ENCODE measurements around the gene DIP2A.
"Not testable (repeated sequence)": the region's sequence is repeated elsewhere in the genome, so short reads cannot be mapped to it uniquely, and the experiment has no call there.

Gene DIP2A

DNA sequence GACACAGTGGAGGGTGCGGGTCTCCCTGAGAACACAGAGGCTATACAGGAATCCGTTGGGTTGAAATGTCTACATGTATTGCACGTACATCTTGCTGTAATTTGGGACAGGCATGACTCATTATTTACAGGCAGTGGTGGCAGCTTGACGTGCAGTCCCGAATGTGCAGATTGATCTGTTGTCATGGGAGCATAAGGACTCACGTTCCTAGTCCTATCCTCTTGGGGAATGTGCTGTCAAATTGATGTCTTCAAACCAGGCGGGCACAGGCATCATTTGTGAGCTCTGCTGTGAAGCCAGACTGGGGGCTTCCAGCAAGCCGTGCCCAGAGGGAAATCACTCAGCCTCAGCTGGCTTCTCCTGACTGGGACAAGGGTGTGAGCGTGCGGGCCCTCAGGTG, 105.7 kb downstream of the DIP2A start:
- Histone ChIP-seq H3K36me3 (ENCODE audit: insufficient read depth, low read length) (peaks cover 93% of the 10 kb centered on the region), H3K27me3 (ENCODE audit: insufficient read depth, low read length) (no peaks in the 10 kb centered on the region), H2AFZ (ENCODE audit: low read depth, low read length) (no peak overlapping the region)

DNA sequence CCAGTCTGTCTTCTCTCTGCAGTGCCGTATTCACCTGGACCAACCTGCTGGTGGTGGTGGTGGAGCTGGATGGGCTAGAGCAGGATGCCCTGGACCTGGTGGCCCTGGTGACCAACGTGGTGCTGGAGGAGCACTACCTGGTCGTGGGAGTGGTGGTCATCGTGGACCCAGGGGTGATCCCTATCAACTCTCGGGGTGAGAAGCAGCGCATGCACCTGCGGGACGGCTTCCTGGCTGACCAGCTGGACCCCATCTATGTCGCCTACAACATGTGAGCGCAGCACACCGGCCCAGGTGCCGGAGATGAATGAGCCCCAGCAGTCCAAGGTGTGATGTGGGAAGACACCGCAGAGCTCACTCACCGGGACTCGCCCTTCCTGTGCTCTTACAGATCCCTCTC, 108.7 kb downstream of the DIP2A start:
- Histone ChIP-seq H3K4me3 (ENCODE audit: low read length) (no peak overlapping the region), H3K4me1 (ENCODE audit: insufficient read depth, low read length) (no peaks in the 10 kb centered on the region), H3K36me3 (ENCODE audit: insufficient read depth, low read length) (peaks cover 88% of the 10 kb centered on the region), H3K27me3 (ENCODE audit: insufficient read depth, low read length) (no peaks in the 10 kb centered on the region), H2AFZ (ENCODE audit: low read depth, low read length) (no peak overlapping the region), H3K9me3 (ENCODE audit: low read length) (peaks cover 8% of the 10 kb centered on the region)

More for the DNA sequence above, 105.7 kb downstream of the DIP2A start:
- Histone ChIP-seq H3K4me3 (ENCODE audit: low read length) (no peak overlapping the region), H3K9me3 (ENCODE audit: low read length) (peaks cover 3% of the 10 kb centered on the region), H3K4me1 (ENCODE audit: insufficient read depth, low read length) (peaks cover 4% of the 10 kb centered on the region)

DNA sequence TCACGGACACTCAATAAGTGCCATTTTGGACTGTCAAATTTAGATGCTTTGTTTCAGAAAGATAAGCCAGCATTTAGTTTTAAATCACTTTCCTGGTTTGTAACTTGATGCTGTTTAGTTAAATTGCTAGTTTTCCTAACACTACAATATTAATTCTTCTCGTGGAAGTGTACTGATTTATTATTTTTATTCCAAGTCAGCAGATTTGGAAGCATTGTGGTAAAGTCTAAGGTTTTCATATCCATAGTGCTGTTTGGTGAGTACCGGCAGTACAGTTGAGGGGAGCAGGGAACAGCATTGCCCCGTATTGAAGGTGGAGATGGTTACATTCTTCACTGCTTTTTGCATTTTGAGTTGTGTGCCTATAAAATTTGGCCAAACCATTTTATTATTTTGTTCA, 109.9 kb downstream of the DIP2A start:
- H3K4me3 ChIP-seq (ENCODE audit: low read length), result no peak overlapping the region
- H3K36me3 ChIP-seq (ENCODE audit: insufficient read depth, low read length), result peaks cover 87% of the 10 kb centered on the region
- H3K4me1 ChIP-seq (ENCODE audit: insufficient read depth, low read length), result no peaks in the 10 kb centered on the region
- no peaks in the 10 kb centered on the region for H3K27me3 ChIP-seq (ENCODE audit: insufficient read depth, low read length)
- H3K9me3 ChIP-seq (ENCODE audit: low read length), result peaks cover 14% of the 10 kb centered on the region
- H2AFZ ChIP-seq (ENCODE audit: low read depth, low read length), result no peak overlapping the region

DNA sequence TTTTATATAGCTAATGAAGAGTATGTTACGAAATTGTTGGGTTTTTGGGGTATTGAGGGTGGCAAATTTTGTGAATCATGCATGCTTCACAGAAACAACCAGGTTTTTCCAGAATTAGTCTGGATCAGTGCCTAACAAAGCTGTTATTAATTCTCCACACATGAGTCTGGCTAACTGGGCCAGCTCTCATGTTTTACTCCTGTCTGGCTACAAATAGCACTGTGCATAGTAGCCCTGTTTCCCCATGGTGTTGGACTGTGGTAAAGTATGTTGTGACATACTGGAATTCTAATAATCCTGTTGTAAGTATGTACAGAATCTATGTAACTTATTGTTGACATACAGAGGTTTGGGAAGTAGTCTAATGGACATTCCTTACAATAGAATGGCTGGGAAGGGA, 110.4 kb downstream of the DIP2A start:
- Histone ChIP-seq H3K4me1 (ENCODE audit: insufficient read depth, low read length) (no peaks in the 10 kb centered on the region), H3K27me3 (ENCODE audit: insufficient read depth, low read length) (no peaks in the 10 kb centered on the region), H3K36me3 (ENCODE audit: insufficient read depth, low read length) (peaks cover 82% of the 10 kb centered on the region), H2AFZ (ENCODE audit: low read depth, low read length) (no peak overlapping the region), H3K9me3 (ENCODE audit: low read length) (peaks cover 14% of the 10 kb centered on the region), H3K4me3 (ENCODE audit: low read length) (no peak overlapping the region)

DNA sequence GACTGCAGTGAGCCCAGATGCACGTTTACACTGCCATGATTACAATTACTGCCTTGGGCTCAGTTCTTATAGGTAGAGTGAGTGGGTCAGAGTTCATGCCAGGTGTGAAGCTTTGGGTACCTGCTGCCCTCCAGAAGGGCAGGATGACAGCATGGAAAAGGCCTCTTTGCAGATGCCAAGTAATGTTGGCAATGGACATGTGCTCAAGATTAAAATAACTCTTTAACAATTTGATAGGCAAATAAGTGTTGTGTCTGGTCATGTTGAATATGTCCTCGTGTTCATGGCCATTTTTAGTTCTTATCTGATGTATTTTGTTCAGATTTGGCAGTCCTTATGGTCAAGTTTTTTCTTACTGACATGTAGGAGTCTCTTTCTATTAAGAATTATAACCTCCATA, 111.4 kb downstream of the DIP2A start:
- Histone ChIP-seq H3K4me1 (ENCODE audit: insufficient read depth, low read length) (no peaks in the 10 kb centered on the region), H3K27me3 (ENCODE audit: insufficient read depth, low read length) (no peaks in the 10 kb centered on the region), H2AFZ (ENCODE audit: low read depth, low read length) (no peak overlapping the region), H3K36me3 (ENCODE audit: insufficient read depth, low read length) (peaks cover 72% of the 10 kb centered on the region), H3K4me3 (ENCODE audit: low read length) (no peak overlapping the region), H3K9me3 (ENCODE audit: low read length) (peaks cover 14% of the 10 kb centered on the region)

DNA sequence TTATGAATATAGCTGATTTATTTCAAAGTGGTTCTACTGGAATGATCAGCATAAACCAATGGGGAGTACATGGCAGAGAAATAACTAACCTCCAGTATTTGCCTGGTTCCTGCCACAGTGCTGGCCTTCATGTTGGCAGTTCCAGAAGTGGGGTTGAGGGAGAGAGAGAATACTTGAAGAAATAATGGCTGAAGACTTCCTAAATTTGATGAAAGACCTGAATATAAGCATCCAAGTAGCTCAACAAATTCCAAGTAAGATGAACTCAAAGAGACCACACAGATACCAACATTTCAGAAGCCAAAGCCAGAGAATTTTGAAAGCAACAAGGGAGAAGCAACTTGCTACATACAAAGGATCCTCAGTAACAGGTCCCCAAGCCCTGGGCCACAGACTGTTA, 111.9 kb downstream of the DIP2A start:
- H3K4me1 ChIP-seq (ENCODE audit: insufficient read depth, low read length), result no peaks in the 10 kb centered on the region
- H3K4me3 ChIP-seq (ENCODE audit: low read length), result no peak overlapping the region
- no peaks in the 10 kb centered on the region for H3K27me3 ChIP-seq (ENCODE audit: insufficient read depth, low read length)
- peaks cover 67% of the 10 kb centered on the region for H3K36me3 ChIP-seq (ENCODE audit: insufficient read depth, low read length)
- H3K9me3 ChIP-seq (ENCODE audit: low read length), result peaks cover 14% of the 10 kb centered on the region
- H2AFZ ChIP-seq (ENCODE audit: low read depth, low read length), result no peak overlapping the region

DNA sequence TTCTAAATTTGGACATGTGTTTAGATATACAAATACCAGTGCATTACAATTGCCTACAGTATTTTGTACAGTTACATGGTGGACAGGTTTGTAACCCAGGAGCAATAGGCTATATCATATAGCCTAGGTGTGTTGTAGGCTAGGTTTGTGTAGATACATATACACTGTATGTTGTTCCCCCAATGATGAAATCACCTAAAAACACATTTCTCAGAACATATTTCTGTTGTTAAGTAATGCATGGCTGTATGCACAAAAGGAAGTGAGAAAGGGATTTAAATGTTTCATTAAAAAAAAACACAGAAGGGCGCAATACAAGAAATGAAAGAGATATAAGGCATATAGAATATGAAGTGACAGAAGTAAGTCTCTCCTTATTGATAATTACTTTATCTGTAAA, 114.2 kb downstream of the DIP2A start:
- no peak overlapping the region for H3K4me3 ChIP-seq (ENCODE audit: low read length)

DNA sequence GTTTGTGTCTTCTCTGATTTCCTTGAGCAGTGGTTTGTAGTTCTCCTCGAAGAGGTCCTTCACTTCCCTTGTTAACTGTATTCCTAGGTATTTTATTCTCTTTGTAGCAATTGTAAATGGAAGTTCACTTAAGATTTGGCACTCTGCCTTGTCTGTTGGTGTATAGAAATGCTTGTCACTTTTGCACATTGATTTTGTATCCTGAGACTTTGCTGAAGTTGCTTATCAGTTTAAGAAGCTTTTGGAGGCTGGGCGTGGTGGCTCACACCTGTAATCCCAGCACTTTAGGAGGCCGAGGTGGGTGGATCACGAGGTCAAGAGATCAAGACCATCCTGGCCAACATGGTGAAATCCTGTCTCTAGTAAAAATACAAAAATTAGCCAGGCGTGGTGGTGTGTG, 119.1 kb downstream of the DIP2A start:
- Histone ChIP-seq H3K36me3 (ENCODE audit: insufficient read depth, low read length) (peaks cover 19% of the 10 kb centered on the region), H3K9me3 (ENCODE audit: low read length) (peaks cover 23% of the 10 kb centered on the region)
- not testable (repeated sequence) for H3K4me1 ChIP-seq (ENCODE audit: insufficient read depth, low read length); H2AFZ ChIP-seq (ENCODE audit: low read depth, low read length); H3K27me3 ChIP-seq (ENCODE audit: insufficient read depth, low read length); H3K4me3 ChIP-seq (ENCODE audit: low read length)

More for the DNA sequence above, 114.2 kb downstream of the DIP2A start:
- Histone ChIP-seq H3K4me1 (ENCODE audit: insufficient read depth, low read length) (no peaks in the 10 kb centered on the region), H3K27me3 (ENCODE audit: insufficient read depth, low read length) (no peaks in the 10 kb centered on the region), H2AFZ (ENCODE audit: low read depth, low read length) (no peak overlapping the region), H3K9me3 (ENCODE audit: low read length) (peaks cover 14% of the 10 kb centered on the region), H3K36me3 (ENCODE audit: insufficient read depth, low read length) (peaks cover 44% of the 10 kb centered on the region)

DNA sequence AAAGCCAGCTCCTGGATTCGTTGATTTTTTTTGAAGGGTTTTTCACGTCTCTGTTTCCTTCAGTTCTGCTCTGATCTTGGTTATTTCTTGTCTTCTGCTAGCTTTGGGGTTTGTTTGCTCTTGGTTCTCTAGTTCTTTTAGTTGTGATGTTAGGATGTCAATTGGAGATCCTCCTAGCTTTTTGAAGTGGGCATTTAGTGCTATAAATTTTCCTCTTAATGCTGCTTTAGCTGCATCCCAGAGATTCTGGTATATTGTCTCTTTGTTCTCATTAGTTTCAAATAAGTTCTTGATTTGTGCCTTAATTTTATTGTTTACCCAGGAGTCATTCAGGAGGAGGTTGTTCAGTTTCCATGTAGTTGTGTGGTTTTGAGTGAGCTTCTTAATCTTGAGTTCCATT, 120.7 kb downstream of the DIP2A start:
- not testable (repeated sequence) for H2AFZ ChIP-seq (ENCODE audit: low read depth, low read length); H3K4me1 ChIP-seq (ENCODE audit: insufficient read depth, low read length); H3K4me3 ChIP-seq (ENCODE audit: low read length); H3K27me3 ChIP-seq (ENCODE audit: insufficient read depth, low read length)
- peaks cover 22% of the 10 kb centered on the region for H3K9me3 ChIP-seq (ENCODE audit: low read length)
- H3K36me3 ChIP-seq (ENCODE audit: insufficient read depth, low read length), result peaks cover 13% of the 10 kb centered on the region

DNA sequence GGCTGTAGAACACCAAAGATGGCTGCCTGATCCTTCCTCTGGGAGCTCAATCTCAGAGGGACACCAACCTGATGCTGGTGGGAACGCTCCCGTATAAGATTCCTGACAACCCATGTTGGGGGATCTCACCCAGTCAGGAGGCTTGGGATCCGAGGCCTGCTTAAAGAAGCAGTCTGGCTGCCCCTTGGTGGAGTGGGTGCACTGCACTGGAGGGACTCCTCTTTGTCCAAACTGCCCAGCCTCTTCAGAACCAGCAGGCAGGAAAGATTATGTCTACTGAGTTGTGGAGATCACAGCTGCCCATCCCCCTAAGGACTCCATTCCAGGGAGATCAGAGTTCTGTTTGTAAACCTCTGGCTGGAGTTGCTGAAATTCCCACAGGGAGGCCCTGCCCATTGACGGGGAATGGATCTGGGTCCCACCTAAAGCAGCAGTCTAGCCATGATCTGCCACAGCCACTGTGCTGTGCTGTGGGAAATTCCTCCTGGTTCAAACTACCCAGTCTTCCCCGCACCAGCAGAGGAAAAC, 123.2 kb downstream of the DIP2A start:
- Histone ChIP-seq H3K9me3 (ENCODE audit: low read length) (peaks cover 22% of the 10 kb centered on the region), H3K4me1 (ENCODE audit: insufficient read depth, low read length) (no peaks in the 10 kb centered on the region), H3K36me3 (ENCODE audit: insufficient read depth, low read length) (peaks cover 13% of the 10 kb centered on the region), H2AFZ (ENCODE audit: low read depth, low read length) (no peak overlapping the region), H3K27me3 (ENCODE audit: insufficient read depth, low read length) (no peaks in the 10 kb centered on the region), H3K4me3 (ENCODE audit: low read length) (no peak overlapping the region)

DNA sequence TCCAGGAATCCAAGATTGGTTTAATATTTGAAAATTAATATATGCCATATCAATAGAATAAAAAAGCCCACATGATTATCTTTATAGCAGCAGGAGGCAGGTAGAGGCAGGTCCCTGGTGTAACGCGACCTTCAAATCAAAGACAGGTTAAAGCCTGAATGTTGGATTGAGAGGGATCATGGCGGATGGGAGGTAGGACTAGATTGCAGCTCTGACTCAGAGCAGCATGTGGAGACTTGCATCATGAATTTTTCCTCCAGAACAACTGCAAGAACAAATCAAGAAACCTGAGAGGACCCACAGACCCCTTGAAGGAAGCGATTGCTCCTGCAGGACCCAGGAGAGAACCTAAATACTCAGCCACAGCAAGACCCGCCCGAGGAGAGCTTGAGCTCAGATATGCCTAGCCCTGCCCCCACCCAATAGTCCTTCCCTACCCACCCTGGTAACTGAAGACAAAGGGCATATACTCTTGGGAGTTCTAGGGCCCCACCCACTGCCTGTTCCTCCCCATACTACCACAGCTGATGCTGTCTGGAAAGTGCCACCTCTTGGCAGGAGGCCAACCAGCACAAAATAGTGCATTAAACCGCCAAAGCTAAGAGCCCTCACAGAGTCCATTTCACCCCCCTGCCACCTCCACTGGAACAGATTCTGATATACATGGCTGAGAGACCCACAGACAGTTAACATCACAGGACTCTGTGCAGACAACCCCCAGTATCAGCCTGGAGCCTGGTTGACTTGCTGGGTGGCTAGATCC, 126.7 kb downstream of the DIP2A start:
- H2AFZ ChIP-seq (ENCODE audit: low read depth, low read length), result no peak overlapping the region
- no peaks in the 10 kb centered on the region for H3K27me3 ChIP-seq (ENCODE audit: insufficient read depth, low read length)
- peaks cover 20% of the 10 kb centered on the region for H3K9me3 ChIP-seq (ENCODE audit: low read length)
- H3K4me3 ChIP-seq (ENCODE audit: low read length), result no peak overlapping the region
- peaks cover 13% of the 10 kb centered on the region for H3K36me3 ChIP-seq (ENCODE audit: insufficient read depth, low read length)
- no peaks in the 10 kb centered on the region for H3K4me1 ChIP-seq (ENCODE audit: insufficient read depth, low read length)

DNA sequence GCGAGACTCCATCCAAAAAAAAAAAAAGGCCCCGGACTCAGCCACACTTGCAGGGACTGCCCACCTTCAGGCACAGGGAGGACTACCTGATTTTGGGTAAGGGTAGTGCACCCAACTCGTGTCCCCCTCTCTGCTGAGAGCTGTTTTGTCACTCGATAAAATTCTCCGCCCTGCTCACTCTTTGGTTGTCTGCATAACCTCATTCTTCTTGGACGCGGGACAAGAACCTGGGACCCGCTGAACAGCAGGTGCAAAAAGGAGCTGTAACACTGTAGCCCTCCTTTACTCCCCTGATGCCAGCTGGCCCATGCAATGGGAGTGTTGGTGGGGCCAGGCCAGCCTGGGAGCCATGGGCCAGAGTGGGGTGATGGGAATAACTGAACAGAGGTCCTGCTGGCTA, 135.6 kb downstream of the DIP2A start:
- Histone ChIP-seq H3K9me3 (ENCODE audit: low read length) (peaks cover 13% of the 10 kb centered on the region), H2AFZ (ENCODE audit: low read depth, low read length) (no peak overlapping the region), H3K4me3 (ENCODE audit: low read length) (no peak overlapping the region), H3K27me3 (ENCODE audit: insufficient read depth, low read length) (no peaks in the 10 kb centered on the region), H3K4me1 (ENCODE audit: insufficient read depth, low read length) (peaks cover 13% of the 10 kb centered on the region), H3K36me3 (ENCODE audit: insufficient read depth, low read length) (no peaks in the 10 kb centered on the region)

DNA sequence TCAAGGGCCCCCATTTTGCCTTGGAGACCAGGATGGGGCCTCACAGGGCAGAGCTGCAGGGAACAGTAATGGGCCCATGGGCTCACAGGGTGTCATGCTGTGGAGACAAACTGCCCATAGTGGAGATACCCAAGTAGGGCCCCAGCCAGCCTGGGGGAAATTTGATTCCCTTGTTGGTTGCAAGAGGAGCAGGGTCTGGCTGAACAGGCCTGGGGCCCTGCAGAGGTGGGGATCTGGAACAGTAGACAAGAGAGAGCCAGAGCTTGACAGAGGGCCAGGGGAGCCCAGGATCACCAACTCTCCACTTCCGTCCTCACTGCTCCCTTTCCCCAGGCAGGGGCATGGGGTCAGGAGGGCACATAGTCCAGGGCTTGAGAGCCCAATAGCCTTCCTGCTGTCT, 137.5 kb downstream of the DIP2A start:
- Histone ChIP-seq H3K4me1 (ENCODE audit: insufficient read depth, low read length) (peaks cover 29% of the 10 kb centered on the region), H2AFZ (ENCODE audit: low read depth, low read length) (no peak overlapping the region), H3K27me3 (ENCODE audit: insufficient read depth, low read length) (no peaks in the 10 kb centered on the region), H3K4me3 (ENCODE audit: low read length) (no peak overlapping the region), H3K36me3 (ENCODE audit: insufficient read depth, low read length) (no peaks in the 10 kb centered on the region), H3K9me3 (ENCODE audit: low read length) (peaks cover 13% of the 10 kb centered on the region)

DNA sequence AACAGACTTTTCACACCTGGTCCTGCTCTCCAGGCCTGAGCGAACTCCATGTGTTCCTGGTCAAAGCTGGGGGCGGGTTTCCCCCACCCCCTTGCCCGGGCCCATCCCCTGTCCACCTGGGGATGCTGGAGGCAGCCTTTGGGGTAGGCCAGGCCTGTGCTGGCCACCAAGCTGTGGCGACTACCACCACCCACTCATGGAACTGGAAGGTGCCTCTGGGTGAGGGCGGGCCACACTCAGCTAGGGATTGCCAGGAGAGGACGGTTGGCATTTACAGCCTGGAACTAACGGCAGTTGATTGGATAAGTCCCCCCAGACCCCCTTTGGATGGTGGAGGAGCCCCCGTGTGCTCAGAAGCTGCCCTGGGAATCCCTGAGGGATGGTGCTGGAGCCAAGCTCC, 138.3 kb downstream of the DIP2A start:
- peaks cover 13% of the 10 kb centered on the region for H3K9me3 ChIP-seq (ENCODE audit: low read length)
- no peak overlapping the region for H3K4me3 ChIP-seq (ENCODE audit: low read length)
- peaks cover 31% of the 10 kb centered on the region for H3K4me1 ChIP-seq (ENCODE audit: insufficient read depth, low read length)
- no peak overlapping the region for H2AFZ ChIP-seq (ENCODE audit: low read depth, low read length)
- no peaks in the 10 kb centered on the region for H3K36me3 ChIP-seq (ENCODE audit: insufficient read depth, low read length)
- no peaks in the 10 kb centered on the region for H3K27me3 ChIP-seq (ENCODE audit: insufficient read depth, low read length)

Measured in neuron (in vitro differentiated cells).